Breast epithelium (tissue), 4 donors: Measurements from ENCODE around the gene CCDC74B. TPM values are rescaled to one million over a fixed set of nuclear protein-coding genes. Genes with fewer than 3 reads are reported as not detected.
"Not testable (repeated sequence)": the region's sequence is repeated elsewhere in the genome, so short reads cannot be mapped to it uniquely, and the experiment has no call there.

Experiments used
- DNase-seq, 2 donors: peaks; one replicate each; pipeline ENCODE4 v3.0.0-alpha.2; 2019; ENCODE audit warnings: low spot score in 2 of 2
- H3K27ac ChIP-seq, 2 donors: fragments of 200-600 bp; sonication (generic) in 1 of 2; one replicate each; pipeline ENCODE4 v1.5.1; 2016 to 2019; ENCODE audit warnings: mild to moderate bottlenecking in 1 of 2
- H3K27me3 ChIP-seq, 2 donors: fragments of 200-600 bp; sonication (generic) in 1 of 2; one replicate each; pipeline versions ENCODE4 v1.5.1 to v1.6.0; 2017 to 2019; ENCODE audit warnings: control low read depth in 1 of 2, mild to moderate bottlenecking in 1 of 2
- H3K36me3 ChIP-seq: fragments of 200-600 bp; one replicate; pipeline ENCODE4 v1.5.1; 2019
- H3K4me1 ChIP-seq, 2 donors: fragments of 200-600 bp; sonication (generic); one replicate each; pipeline ENCODE4 v1.5.1; 2016 to 2019; ENCODE audit warnings: control low read depth in 1 of 2
- H3K4me3 ChIP-seq, 3 donors: fragments of 200-600 bp; sonication (generic); 1 replicate in 2 of 3; 2 replicates in 1 of 3; pipeline ENCODE4 v1.5.1; 2016 to 2019; ENCODE audit warnings: mild to moderate bottlenecking in 3 of 3, moderate library complexity in 2 of 3
- H3K9me3 ChIP-seq, 2 donors: fragments of 200-600 bp; sonication (generic) in 1 of 2; one replicate each; pipeline ENCODE4 v1.5.1; 2016 to 2019; ENCODE audit warnings: control low read depth in 1 of 2
- POLR2A ChIP-seq: fragments of 450-650 bp; IDR thresholded peaks from one replicate; pipeline ENCODE4 v1.6.1; 2016; ENCODE audit warnings: antibody characterized with exemption, mild to moderate bottlenecking, moderate library complexity
- intact Hi-C: fragments of 100-400 bp; cut with DNase I; formaldehyde crosslinking; loops from one replicate; pipeline ENCODE4 v1.15.1; 2023; ENCODE audit warnings: low total_unique reads
- total RNA-seq, 3 donors: library from RNA; depleted of rRNA; stranded (reverse); fragments of >200 nt; gene quantifications; one replicate each; pipeline ENCODE4 v1.1.0, GENCODE V29; 2016

Gene CCDC74B
- total RNA-seq, 3 donors from 2014 or later = 2.7 to 16.1 (median 9.5) TPM

DNA sequence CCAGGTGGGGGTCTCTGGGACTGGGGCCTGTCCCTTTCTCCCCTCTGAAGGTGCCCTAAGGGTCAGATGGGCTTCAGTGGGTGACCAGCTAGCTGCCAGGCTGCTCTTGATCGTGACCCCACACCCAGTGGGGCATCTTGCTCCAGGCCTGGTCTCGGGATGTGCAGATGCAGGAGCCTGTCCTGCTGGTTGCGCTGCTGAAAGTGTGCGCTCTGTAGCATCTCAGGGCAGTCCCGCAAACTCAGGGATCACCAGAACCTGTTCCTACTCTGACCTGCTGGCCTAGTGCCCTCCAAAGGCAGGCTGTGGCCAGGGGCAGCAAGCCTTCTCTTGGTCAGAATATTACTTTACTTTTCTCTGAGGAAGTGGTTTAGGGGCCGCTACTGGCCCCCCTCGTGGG is 4.4 kb downstream of the CCDC74B start:
- H3K9me3 ChIP-seq, H3K36me3 ChIP-seq, H3K4me3 ChIP-seq, H3K27me3 ChIP-seq, H3K4me1 ChIP-seq, intact Hi-C loops, DNase-seq, H3K27ac ChIP-seq: not testable (repeated sequence)

DNA sequence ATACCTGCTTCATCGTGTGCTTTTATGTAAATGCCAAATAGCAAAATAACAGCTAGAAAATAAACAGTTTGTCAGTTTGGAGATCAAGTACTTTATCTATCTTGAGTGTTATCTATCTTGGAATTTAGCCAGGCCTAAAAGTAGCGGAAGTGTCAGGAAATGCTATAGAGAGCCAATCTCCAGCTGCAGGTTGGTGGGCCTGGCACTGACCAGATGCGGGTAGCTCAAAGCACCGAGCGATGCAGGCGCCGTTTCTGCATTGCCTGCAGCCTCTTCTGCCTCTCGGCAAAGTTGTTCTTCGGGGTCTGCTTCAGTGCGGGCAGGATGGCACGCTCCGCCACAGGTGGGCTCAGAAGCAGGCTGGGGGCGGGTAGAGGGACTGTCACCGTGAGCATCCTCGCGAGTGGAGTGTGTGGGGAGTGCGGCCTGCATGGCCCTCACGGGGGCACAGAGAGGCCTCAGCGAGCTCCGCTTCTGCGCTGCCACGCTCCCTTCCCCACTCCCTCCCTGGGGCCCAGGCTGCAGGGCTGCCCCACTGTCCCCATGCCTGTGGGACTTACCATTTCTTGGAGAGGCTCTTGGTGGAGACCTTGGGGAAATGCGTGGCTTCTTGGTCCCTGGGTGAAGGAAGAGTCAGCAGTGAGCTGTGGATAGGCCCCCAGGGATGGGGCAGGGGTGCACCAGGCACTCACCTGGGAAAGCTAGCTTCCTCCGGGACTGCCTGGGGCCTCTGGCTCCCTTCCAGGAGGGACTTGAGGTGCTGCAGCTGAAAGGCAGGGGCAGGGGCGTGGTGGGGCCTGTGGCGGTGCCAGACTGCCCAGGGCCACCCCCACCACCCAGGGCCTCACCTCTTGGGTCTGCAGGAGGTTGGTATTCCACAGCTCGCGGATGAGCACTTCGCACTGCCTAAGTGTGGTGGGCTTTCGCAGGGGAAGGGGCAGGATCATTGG is 5.3 kb downstream of the CCDC74B start:
- H3K27ac ChIP-seq, intact Hi-C loops, H3K9me3 ChIP-seq, H3K4me3 ChIP-seq, H3K4me1 ChIP-seq, DNase-seq, H3K27me3 ChIP-seq, H3K36me3 ChIP-seq: not testable (repeated sequence)

DNA sequence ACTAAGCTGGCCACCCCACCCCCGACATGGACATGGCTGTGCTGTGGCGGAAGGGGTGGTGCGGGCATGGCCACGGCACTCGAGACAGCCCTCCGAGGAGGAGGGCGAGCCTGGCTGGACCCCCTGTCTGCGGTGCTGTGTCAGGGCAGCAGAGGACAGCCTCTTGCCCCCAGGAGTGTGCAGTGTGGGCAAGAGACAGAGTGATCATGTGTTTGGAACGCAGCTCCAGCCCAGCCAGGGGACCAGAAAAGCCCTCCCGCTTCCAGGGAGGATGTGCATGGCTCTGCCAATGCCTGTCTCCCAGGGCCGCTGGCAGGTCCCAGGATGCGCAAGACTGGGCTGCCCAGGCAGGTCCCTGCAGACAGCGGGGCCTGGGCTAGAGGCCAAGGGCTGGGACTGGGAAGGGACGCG is 6.1 kb downstream of the CCDC74B start:
- H3K27ac ChIP-seq, H3K4me1 ChIP-seq, H3K9me3 ChIP-seq, intact Hi-C loops, H3K4me3 ChIP-seq, H3K36me3 ChIP-seq, H3K27me3 ChIP-seq: not testable (repeated sequence)
- DNase-seq = peak in 1 of 2 donors; percentile 42

DNA sequence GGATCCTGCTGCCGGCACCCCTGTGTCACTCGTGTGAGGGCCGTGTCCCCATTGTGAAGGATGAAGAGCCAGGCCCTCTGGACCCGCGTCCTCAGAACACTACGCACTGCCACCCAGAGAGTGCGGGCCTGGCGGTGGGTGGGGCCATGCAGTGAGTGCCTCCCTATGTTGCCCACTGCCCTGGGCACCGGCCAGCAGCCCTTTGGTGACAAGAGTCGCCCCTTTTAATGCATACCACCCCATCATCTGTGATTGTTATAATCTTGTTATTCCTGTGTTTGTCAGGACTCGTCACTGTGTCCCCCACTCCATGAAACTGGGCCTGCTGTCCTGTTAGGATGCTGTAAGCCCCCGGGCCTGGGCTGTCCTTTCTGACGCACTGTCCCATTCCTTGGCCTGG is 6.6 kb downstream of the CCDC74B start:
- H3K4me1 ChIP-seq, H3K27ac ChIP-seq, H3K9me3 ChIP-seq, H3K4me3 ChIP-seq, intact Hi-C loops, H3K36me3 ChIP-seq, H3K27me3 ChIP-seq, DNase-seq: not testable (repeated sequence)

DNA sequence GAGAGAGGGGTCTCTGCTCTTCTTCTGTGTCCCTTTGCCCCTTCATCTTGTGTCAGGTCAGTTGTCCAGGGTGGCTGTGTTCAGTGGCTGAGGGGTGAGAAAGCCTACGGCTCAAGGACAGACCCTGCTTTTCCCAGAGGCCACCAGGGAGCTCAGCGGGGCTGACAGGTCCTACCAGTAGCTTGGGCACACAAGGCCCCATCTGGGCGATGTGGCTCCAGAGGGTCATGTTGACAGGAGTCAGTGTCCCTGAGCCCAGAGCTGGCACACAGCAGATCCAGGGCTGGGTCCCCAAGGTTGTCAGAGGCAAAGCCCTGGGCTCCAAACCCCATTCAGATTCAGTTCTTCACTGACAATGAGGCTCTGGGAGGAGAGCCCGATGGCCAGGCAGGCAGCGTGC is 7.8 kb downstream of the CCDC74B start:
- DNase-seq, H3K27me3 ChIP-seq, H3K4me3 ChIP-seq, H3K9me3 ChIP-seq, H3K27ac ChIP-seq, intact Hi-C loops, H3K36me3 ChIP-seq, H3K4me1 ChIP-seq: not testable (repeated sequence)

DNA sequence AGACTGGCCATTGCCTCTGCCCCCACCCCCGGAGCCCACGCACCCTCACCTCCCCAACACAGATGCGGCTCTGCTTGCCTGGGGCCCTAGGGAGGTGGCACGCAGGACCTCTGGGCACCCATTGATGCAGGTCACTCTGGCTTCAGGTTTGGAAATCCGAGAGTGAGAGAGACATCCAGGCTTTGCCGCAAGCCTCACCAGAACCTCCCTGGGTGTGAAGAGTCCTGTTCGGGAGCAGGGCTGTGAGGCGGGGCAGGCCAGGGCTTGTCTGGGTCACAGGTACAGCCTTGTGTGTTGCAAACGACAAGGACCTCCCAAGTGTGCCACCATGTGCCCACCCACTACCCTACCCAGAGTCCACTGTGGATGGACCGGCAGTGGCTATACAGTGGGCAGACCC is 8.4 kb downstream of the CCDC74B start:
- DNase-seq, H3K9me3 ChIP-seq, H3K27ac ChIP-seq, intact Hi-C loops, H3K36me3 ChIP-seq, H3K27me3 ChIP-seq, H3K4me3 ChIP-seq, H3K4me1 ChIP-seq: not testable (repeated sequence)

DNA sequence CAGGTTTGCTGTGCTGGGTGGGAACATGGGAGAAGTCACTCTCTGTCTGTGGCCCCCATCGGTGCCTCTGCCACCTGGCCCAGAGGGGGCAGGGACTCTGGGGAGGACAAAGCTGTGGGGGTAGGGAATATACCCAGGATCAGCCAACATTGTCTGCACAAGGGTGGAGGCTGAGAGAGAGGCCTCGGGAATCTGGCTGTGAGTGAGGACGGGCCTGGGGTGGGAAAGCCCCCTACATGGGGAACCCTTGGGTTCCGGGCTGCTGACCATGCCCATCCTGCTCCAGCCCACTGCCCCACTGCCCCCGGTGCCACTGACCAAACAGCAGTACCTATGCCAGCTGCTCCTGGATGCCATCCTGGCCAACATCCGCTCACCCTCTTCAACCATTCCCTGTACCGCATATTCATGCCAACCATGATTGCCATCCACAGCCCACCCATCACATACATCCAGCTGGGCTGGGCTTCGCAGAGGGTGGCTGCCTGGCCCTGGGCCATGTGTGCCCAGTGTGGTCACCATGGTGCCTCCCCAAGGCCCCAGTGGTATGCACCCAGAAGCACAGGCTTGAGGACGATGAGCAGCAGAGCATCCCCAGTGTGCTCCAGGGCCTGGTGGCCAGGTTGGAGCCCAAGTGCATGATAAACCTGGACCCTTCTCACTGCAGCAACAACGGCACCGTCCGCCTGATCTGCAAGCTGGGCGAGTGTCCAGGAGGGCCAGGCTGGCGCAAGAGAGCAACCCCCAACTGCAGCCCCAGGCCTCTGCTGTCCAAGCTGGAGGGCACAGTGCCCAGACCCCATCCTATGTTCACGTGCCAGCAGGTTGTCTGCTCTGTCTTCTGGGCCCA is 9.0 kb downstream of the CCDC74B start:
- H3K4me1 ChIP-seq = no peaks in the 10 kb centered on the region
- no peak for DNase-seq

DNA sequence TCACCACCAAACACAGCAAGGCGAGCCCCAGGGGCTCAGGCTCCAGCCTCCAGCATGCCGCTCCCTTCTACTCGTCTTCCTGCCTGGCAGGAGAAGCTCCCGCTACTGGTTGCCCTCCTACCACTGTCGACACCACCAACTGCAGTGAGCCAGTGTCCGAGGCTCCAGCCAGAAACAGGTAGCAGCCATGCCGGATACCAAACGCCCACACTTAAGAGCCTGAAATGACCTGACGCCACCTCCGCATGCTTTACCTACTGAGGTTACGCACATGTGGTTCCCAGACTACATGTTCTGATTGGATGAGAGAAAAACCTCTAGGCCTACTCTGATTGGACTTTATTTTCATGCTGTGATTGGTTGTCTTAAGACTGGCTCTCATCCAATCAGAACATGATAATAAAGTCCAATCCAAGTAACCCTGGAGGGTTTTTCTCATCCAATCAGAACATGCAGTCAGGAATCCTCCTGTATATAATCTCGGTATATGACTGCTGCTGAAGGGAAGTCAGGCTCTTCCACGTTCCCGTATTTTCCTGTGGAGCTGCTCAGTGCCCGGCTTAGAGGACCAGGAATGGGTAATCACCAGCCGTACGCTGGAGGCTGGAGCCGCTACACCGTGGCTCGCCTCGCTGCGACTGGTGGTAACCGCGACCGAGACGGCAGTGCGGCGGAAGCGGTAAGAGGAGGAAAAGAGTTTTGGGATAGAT is 15.6 kb downstream of the CCDC74B start, which contains the start of gene POTEF:
Gene POTEF (minus strand): TSS at position 103 of the 710 bp plus-strand sequence. CDS start 8,707 bp downstream, outside the sequence.
- H3K4me3 ChIP-seq, H3K36me3 ChIP-seq, DNase-seq, H3K9me3 ChIP-seq, H3K4me1 ChIP-seq, intact Hi-C loops, H3K27me3 ChIP-seq, H3K27ac ChIP-seq: not testable (repeated sequence)

More for the DNA sequence above, 9.0 kb downstream of the CCDC74B start:
- intact Hi-C loops = no loop called here
- Histone ChIP-seq H3K36me3 (no peaks in the 10 kb centered on the region), H3K4me3 (no peak overlapping the region), H3K27me3 (no peaks in the 10 kb centered on the region), H3K27ac (no peak overlapping the region), H3K9me3 (no peaks in the 10 kb centered on the region)
- no peak for TF ChIP-seq POLR2A

DNA sequence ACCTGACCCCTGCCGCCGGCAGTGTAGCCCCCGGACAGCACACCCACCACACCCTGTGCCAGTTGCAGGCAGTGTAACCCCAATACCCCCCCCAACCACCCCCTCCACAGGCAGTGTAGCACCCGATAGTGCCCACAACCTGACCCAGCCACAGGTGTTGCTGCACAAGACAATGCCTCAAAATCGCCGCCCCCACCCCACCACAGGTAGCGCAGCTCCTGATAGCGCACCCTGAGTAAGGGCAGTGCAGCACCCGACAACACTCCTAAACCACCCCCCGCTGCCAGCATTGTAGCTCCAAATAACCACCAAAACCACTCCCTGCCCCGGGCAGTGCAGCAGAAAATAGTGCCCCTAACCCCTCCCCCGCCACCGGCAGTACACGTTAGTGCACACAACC is 16.4 kb downstream of the CCDC74B start:
- intact Hi-C loops, DNase-seq, H3K9me3 ChIP-seq, H3K27ac ChIP-seq, H3K27me3 ChIP-seq, H3K4me3 ChIP-seq, H3K36me3 ChIP-seq, H3K4me1 ChIP-seq: not testable (repeated sequence)

DNA sequence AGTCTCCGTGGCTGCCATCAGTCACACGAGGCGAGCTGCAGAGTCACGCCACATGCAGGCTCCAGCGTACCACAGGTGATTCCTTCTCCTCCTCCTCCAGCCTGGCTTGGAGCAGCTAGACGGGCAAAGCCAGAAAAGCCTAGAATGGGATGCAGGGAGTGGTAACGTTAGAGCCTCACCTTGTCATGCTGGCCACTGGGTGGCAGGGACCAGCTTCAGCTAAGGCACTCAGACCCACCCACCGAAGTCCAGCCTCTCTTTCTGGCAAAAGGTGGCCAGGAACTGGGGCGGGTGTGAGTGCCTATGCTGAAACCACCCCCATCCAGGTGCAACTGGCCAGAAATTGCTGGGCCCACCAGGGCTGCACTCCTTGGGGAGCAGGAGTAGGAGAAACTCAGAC is 17.2 kb downstream of the CCDC74B start:
- DNase-seq, H3K36me3 ChIP-seq, H3K27me3 ChIP-seq, H3K4me3 ChIP-seq, H3K9me3 ChIP-seq, intact Hi-C loops, H3K27ac ChIP-seq, H3K4me1 ChIP-seq: not testable (repeated sequence)

DNA sequence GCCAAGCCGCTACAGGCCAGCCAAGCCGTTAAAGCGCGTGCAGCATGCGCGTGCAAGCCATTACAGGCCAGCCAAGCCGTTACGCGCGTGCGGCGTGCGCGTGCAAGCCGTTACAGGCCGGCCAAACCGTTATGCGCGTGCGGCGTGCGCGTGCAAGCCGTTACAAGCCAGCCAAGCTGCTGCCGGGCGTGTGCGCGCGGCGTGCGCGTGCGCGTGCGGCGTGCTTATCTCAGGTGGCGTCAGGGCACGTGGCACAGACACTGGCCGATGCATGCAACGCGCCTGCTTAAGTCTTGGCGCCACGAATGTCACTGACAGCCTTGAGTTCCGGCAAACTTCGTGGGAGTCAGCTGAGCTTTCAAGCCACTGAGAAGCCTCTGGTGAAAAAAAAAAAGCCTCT is 24.0 kb downstream of the CCDC74B start:
- H3K4me3 ChIP-seq, H3K27me3 ChIP-seq, intact Hi-C loops, H3K9me3 ChIP-seq, H3K36me3 ChIP-seq, DNase-seq, H3K27ac ChIP-seq, H3K4me1 ChIP-seq: not testable (repeated sequence)

DNA sequence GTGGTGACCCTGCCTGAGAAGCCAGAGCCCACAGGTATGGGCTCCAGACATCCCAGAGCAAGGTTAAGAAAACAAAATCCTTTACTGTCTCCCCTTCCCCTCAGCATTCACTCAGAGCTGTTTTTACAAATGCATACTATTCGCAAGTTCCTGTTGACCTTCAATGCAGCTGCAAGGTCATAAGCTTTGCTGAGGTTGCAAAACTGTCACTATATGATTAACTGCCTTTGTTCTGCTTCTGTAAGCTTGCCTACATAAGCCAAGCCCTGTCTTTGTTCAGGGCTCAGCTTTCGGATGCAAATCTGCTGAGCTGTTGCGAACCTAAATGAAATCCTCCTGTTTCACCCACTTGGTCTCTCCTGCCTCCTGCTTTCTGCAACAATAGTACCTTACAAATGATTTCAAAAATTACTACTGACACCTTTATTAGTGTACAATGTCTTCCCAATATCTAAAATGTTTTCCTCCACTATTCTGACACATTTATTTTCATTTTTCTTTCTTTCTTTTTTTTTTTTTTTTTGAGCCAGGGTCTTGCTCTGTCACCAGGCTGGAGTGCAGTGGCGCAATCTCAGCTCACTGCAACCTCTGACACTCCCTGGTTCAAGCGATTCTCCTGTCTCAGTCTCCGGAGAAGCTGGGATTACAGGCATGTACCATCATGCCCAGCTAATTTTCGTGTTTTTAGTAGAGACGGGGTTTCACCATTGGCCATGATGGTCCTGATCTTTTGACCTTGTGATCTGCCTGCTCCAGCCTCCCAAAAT is 42.1 kb downstream of the CCDC74B start:
- H3K4me1 ChIP-seq, intact Hi-C loops, H3K27me3 ChIP-seq, H3K36me3 ChIP-seq, H3K4me3 ChIP-seq, H3K9me3 ChIP-seq, H3K27ac ChIP-seq, DNase-seq: not testable (repeated sequence)
